GM12892 (cell line): Measurements from ENCODE around the gene RBM41. TPM values are rescaled to one million over a fixed set of nuclear protein-coding genes. Genes with fewer than 3 reads are reported as not detected.
A peak's percentile ranks its signal among the peaks of the same experiment; 100 is the strongest.
"Not testable (repeated sequence)": the region's sequence is repeated elsewhere in the genome, so short reads cannot be mapped to it uniquely, and the experiment has no call there.

Experiments used
- DNase-seq: peaks from one replicate; pipeline ENCODE4 v3.0.0; 2011; ENCODE audit not compliant: insufficient read length
- FAIRE-seq: peaks from 2 replicates; lab custom pipeline; 2011; peaks lifted over from hg19 to GRCh38; lab: Jason Lieb, UNC
- POLR2A ChIP-seq: IDR thresholded peaks from 2 replicates; pipeline ENCODE4 v1.6.1; 2011; ENCODE audit warnings: low read depth, low read length, control low read depth
- POLR2AphosphoS5 ChIP-seq: IDR thresholded peaks from 2 replicates; pipeline ENCODE4 v1.6.1; 2011; ENCODE audit warnings: low read depth, low read length, control low read depth
- TAF1 ChIP-seq: IDR thresholded peaks from 2 replicates; pipeline ENCODE4 v1.6.1; 2011; ENCODE audit warnings: low read depth, mild to moderate bottlenecking, control low read depth, low read length, borderline replicate concordance
- polyA plus RNA-seq: library from polyadenylated mRNA; unstranded; fragments of >200 nt; gene quantifications from one replicate; pipeline ENCODE4 v1.2.1, GENCODE V29; 2012; ENCODE audit warnings: missing spikeins, inconsistent platforms; ENCODE audit not compliant: missing spikeins

RBM41 gene
- polyA plus RNA-seq, result 10.3 TPM

- TF ChIP-seq TAF1 (no peak), POLR2A (0 out of 2 replicates have a peak, but pooled peaks have one; percentile 19), POLR2AphosphoS5 (no peak)
- peak; percentile 90 for FAIRE-seq
Measured at GRCh38 chrX:107118322-107119147, at the start of gene RBM41. RBM41 (minus strand) TSS chrX:107118822; CDS start chrX:107118773, 49 bp downstream.

DNA sequence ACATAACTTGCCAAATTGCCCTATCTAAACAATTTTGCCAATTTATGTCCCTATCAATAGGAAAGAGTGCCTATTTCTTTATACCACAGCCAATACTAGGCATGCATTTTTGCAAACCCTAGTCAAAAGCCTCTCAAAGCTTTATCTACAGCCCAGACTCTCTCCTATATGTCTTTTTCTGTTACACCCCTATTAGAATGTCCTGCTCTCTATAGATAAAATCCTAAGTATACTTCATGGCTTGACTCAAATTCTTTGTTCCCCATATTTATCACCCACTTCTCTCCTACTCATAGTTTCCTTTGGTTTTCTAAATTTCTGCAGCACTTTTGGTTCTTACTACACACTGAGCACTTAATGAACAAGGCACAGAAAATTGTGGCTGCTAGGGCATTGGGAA lies 49.6 kb upstream of the RBM41 start:
- TF ChIP-seq TAF1, result no peak
- FAIRE-seq (no peak), DNase-seq (no peak)

More at GRCh38 chrX:107118322-107119147, at the start of gene RBM41:
- DNase-seq, result peak; percentile 5

DNA sequence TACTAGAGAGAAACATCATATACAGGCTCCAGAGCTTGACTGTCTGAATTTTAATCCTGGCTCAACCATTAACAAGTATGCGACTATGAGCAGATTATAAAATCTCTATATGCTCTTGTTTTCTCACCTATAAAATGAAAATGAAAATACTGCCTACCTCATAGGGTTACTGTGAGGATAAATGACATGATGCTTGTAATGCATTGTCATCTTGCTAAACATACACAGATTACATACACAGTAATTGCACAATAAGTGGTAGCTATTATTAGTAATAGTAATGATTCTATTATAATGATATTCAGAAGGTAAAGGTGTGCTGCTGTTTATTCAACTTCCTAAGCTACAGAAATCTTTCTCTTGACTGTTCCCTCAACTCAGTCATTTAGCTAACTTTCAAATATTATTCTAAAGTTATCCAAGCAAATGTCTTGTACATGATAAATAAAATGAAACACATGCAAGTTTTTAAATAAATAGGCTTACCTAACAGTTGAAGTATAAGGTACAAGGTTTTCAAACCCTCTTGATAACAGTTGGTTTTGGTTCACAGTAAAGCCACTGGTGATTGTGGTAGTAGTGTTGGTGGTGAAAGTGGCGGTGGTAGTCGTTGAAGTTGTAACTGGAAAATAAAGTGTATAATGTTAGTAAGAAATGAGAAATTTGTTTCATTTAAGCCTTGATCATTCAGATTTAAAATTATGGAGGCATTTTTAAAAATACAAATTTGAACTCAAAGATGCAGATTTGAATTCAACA lies 48.7 kb upstream of the RBM41 start:
- no peak for DNase-seq
- TF ChIP-seq POLR2A (no peak), TAF1 (no peak), POLR2AphosphoS5 (no peak)
- no peak for FAIRE-seq

GRCh38 chrX:107157618-107158017 lies 39.0 kb upstream of the RBM41 start:
- FAIRE-seq, result not testable (repeated sequence)

DNA sequence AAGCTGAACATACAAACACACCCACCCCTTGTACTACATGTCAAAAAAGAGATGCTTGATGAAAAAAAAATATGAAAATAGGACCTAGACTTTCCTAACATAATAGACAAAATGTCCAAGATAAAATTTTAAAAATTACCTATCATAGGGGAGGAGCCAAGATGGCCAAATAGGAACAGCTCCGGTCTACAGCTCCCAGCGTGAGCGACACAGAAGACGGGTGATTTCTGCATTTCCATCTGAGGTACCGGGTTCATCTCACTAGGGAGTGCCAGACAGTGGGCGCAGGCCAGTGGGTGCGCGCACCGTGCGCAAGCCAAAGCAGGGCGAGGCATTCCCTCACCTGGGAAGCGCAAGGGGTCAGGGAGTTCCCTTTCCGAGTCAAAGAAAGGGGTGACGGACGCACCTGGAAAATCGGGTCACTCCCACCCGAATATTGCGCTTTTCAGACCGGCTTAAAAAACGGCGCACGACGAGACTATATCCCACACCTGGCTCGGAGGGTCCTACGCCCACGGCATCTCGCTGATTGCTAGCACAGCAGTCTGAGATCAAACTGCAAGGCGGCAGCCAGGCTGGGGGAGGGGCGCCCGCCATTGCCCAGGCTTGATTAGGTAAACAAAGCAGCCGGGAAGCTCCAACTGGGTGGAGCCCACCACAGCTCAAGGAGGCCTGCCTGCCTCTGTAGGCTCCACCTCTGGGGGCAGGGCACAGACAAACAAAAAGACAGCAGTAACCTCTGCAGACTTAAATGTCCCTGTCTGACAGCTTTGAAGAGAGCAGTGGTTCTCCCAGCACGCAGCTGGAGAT lies 37.2 kb upstream of the RBM41 start:
- not testable (repeated sequence) for FAIRE-seq, DNase-seq

More at GRCh38 chrX:107157618-107158017, 39.0 kb upstream of the RBM41 start:
- not testable (repeated sequence) for DNase-seq

- DNase-seq, result no peak
- no peak for TF ChIP-seq TAF1
- TF ChIP-seq POLR2A, result no peak
- TF ChIP-seq POLR2AphosphoS5, result no peak
- FAIRE-seq, result no peak
Measured at GRCh38 chrX:107154787-107155620, 36.4 kb upstream of the RBM41 start.

- DNase-seq (no peak), FAIRE-seq (no peak)
- TF ChIP-seq POLR2AphosphoS5 (no peak), POLR2A (no peak), TAF1 (no peak)
Measured at GRCh38 chrX:107153005-107153404, 34.4 kb upstream of the RBM41 start.

DNA sequence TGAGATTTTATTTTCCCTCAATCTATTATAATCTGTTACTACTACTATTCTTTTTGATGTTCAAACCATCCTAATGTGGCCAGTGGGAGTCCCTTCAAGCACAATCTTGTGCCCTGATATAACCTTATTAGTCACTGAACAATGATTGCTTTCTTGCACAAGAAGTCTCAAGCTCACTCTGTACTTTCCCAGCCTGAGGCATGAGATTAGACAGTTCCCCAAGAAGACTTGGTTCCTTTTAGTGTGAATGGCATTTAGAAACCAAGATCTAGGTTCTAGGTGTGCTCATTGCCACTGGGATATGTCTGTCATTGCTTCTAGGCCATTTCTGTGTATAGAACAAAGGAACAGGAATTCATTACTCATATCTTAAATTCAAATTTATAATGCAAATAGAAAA lies 28.0 kb upstream of the RBM41 start:
- DNase-seq (no peak), FAIRE-seq (no peak)
- TF ChIP-seq POLR2A (no peak), TAF1 (no peak), POLR2AphosphoS5 (no peak)

GRCh38 chrX:107135965-107136307 lies 17.3 kb upstream of the RBM41 start:
- no peak for DNase-seq
- FAIRE-seq, result no peak
- TF ChIP-seq TAF1, result no peak
- no peak for TF ChIP-seq POLR2A
- TF ChIP-seq POLR2AphosphoS5, result no peak

- DNase-seq (no peak), FAIRE-seq (no peak)
- TF ChIP-seq POLR2A (no peak), POLR2AphosphoS5 (no peak), TAF1 (no peak)
Measured at GRCh38 chrX:107135049-107135964, 16.7 kb upstream of the RBM41 start.
